GM18951 (cell line): Measurements from ENCODE around the gene MAD1L1.

ENCODE experiments used
- POLR2A ChIP-seq: IDR thresholded peaks from 4 replicates; pipeline ENCODE4 v1.6.1; 2011; ENCODE audit warnings: mild to moderate bottlenecking; ENCODE audit not compliant: insufficient read length, insufficient read depth; ENCODE audit errors: extremely low read depth
- in situ Hi-C: fragments of 300-500 bp; cut with MboI; formaldehyde crosslinking; loops from one replicate; pipeline ENCODE4 v1.12.0; 2022; ENCODE audit warnings: low sequenced_read_pairs, mixed read lengths, inconsistent platforms; ENCODE audit not compliant: unreplicated experiment

Gene MAD1L1

GRCh38 chr7:2232766-2233520 is at the start of gene MAD1L1:
Gene MAD1L1 (minus strand): TSS chr7:2232945. CDS start chr7:2230133, 2,812 bp downstream.
- in situ Hi-C loops, result loop anchor here (10.0 kb wide), 1 partner anchor 112 kb away; no protein-coding TSS in a partner anchor
- TF ChIP-seq POLR2A, result peak; percentile 90

GRCh38 chr7:2282185-2282751 is 49.5 kb upstream of the MAD1L1 start:
- in situ Hi-C loops, result no loop called here
- TF ChIP-seq POLR2A, result no peak

- in situ Hi-C loops, result no loop called here
- TF ChIP-seq POLR2A, result no peak
These were observed 48.8 kb upstream of the MAD1L1 start for GRCh38 chr7:2281541-2281940.

GRCh38 chr7:2280424-2280823 is 47.7 kb upstream of the MAD1L1 start:
- in situ Hi-C loops, result no loop called here
- no peak for TF ChIP-seq POLR2A

GRCh38 chr7:2279896-2280295 is 47.2 kb upstream of the MAD1L1 start:
- in situ Hi-C loops, result no loop called here
- no peak for TF ChIP-seq POLR2A

GRCh38 chr7:2278026-2278425 is 45.3 kb upstream of the MAD1L1 start:
- no peak for TF ChIP-seq POLR2A
- in situ Hi-C loops, result no loop called here

GRCh38 chr7:2276107-2276506 is 43.4 kb upstream of the MAD1L1 start:
- no peak for TF ChIP-seq POLR2A
- in situ Hi-C loops, result no loop called here

- no peak for TF ChIP-seq POLR2A
- in situ Hi-C loops, result no loop called here
These were observed 42.4 kb upstream of the MAD1L1 start for GRCh38 chr7:2275101-2275500.

- no peak for TF ChIP-seq POLR2A
- in situ Hi-C loops, result no loop called here
These were observed 41.9 kb upstream of the MAD1L1 start for GRCh38 chr7:2274666-2275065.

- in situ Hi-C loops, result no loop called here
- no peak for TF ChIP-seq POLR2A
These were observed 41.1 kb upstream of the MAD1L1 start for GRCh38 chr7:2273866-2274265.

GRCh38 chr7:2272031-2272430 is 39.3 kb upstream of the MAD1L1 start:
- in situ Hi-C loops, result no loop called here
- TF ChIP-seq POLR2A, result no peak

- in situ Hi-C loops, result no loop called here
- no peak for TF ChIP-seq POLR2A
These were observed 38.7 kb upstream of the MAD1L1 start for GRCh38 chr7:2271273-2272026.

GRCh38 chr7:2270495-2270894 is 37.8 kb upstream of the MAD1L1 start:
- no peak for TF ChIP-seq POLR2A
- in situ Hi-C loops, result no loop called here
